ENCODE data around the gene COQ10B.

- no peak for TF ChIP-seq POLR2A (IDR thresholded peaks at IDR 0.05)
- TF ChIP-seq, protein P1, sequence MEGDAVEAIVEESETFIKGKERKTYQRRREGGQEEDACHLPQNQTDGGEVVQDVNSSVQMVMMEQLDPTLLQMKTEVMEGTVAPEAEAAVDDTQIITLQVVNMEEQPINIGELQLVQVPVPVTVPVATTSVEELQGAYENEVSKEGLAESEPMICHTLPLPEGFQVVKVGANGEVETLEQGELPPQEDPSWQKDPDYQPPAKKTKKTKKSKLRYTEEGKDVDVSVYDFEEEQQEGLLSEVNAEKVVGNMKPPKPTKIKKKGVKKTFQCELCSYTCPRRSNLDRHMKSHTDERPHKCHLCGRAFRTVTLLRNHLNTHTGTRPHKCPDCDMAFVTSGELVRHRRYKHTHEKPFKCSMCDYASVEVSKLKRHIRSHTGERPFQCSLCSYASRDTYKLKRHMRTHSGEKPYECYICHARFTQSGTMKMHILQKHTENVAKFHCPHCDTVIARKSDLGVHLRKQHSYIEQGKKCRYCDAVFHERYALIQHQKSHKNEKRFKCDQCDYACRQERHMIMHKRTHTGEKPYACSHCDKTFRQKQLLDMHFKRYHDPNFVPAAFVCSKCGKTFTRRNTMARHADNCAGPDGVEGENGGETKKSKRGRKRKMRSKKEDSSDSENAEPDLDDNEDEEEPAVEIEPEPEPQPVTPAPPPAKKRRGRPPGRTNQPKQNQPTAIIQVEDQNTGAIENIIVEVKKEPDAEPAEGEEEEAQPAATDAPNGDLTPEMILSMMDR (IDR thresholded peaks at IDR 0.05): no peak
Measured at GRCh38 chr2:197480165-197481036, 27.0 kb downstream of the COQ10B start.
